ENCODE data around the gene INPP4B.

DNA sequence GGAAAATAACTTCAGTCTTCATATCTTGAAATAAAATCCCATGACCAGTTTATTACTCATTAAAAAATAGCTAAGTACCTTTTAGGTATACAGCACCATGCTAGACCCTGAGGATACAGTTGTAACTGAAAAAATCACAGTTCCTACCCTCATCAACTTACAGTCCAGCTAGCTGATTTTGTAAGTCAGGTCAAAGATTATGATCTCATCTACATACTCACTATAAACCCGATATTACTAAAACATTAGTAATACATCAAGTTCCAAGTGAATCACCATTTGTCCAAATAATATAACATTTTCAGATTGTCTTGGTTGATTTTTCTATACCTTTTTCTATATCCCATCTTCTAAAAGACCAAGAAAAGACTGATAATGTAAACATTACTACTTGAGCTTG is 333.9 kb downstream of the INPP4B start:
- TF ChIP-seq, protein P1, sequence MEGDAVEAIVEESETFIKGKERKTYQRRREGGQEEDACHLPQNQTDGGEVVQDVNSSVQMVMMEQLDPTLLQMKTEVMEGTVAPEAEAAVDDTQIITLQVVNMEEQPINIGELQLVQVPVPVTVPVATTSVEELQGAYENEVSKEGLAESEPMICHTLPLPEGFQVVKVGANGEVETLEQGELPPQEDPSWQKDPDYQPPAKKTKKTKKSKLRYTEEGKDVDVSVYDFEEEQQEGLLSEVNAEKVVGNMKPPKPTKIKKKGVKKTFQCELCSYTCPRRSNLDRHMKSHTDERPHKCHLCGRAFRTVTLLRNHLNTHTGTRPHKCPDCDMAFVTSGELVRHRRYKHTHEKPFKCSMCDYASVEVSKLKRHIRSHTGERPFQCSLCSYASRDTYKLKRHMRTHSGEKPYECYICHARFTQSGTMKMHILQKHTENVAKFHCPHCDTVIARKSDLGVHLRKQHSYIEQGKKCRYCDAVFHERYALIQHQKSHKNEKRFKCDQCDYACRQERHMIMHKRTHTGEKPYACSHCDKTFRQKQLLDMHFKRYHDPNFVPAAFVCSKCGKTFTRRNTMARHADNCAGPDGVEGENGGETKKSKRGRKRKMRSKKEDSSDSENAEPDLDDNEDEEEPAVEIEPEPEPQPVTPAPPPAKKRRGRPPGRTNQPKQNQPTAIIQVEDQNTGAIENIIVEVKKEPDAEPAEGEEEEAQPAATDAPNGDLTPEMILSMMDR (IDR thresholded peaks at IDR 0.05) = no peak
- no peak for TF ChIP-seq POLR2A (IDR thresholded peaks at IDR 0.05)

Measured in body of pancreas (tissue), 4 donors.